Activated naive CD4-positive, alpha-beta T cell treated with anti-CD3 and anti-CD28 coated beads, Interleukin-2, amount 50 U/mL, for 16 hours (primary cell): Measurements from ENCODE around the gene SPC25.
"Not testable (repeated sequence)": the region's sequence is repeated elsewhere in the genome, so short reads cannot be mapped to it uniquely, and the experiment has no call there.

Source experiments
- DNase-seq: peaks from one replicate; pipeline ENCODE4 v3.0.0-alpha.2; 2020

SPC25 gene

GRCh38 chr2:168890006-168890782, at the start of gene SPC25:
TSS of gene SPC25 (minus strand) at chr2:168890430. CDS start at chr2:168889519, 911 bp downstream.
- peak; percentile 82 for DNase-seq

- DNase-seq = no peak
These were observed 49.7 kb upstream of the SPC25 start for GRCh38 chr2:168939918-168940317.

GRCh38 chr2:168939061-168939460, 48.8 kb upstream of the SPC25 start:
- no peak for DNase-seq

- DNase-seq = no peak
These were observed 45.8 kb upstream of the SPC25 start for GRCh38 chr2:168935810-168936581.

- no peak for DNase-seq
These were observed 44.6 kb upstream of the SPC25 start for GRCh38 chr2:168934826-168935225.

- not testable (repeated sequence) for DNase-seq
These were observed 41.9 kb upstream of the SPC25 start for GRCh38 chr2:168932174-168932573.

GRCh38 chr2:168930242-168930641, 40.0 kb upstream of the SPC25 start:
- no peak for DNase-seq

GRCh38 chr2:168929031-168929430, 38.8 kb upstream of the SPC25 start:
- no peak for DNase-seq

GRCh38 chr2:168928113-168928831, 38.0 kb upstream of the SPC25 start:
- DNase-seq = no peak

- no peak for DNase-seq
These were observed 36.6 kb upstream of the SPC25 start for GRCh38 chr2:168926621-168927386.

- DNase-seq = no peak
These were observed 30.4 kb upstream of the SPC25 start for GRCh38 chr2:168920504-168921157.

- DNase-seq = no peak
These were observed 26.1 kb upstream of the SPC25 start for GRCh38 chr2:168916331-168916675.

GRCh38 chr2:168915441-168916330, 25.5 kb upstream of the SPC25 start:
- no peak for DNase-seq

- DNase-seq = no peak
These were observed 23.3 kb upstream of the SPC25 start for GRCh38 chr2:168913495-168913894.

GRCh38 chr2:168912901-168913369, 22.7 kb upstream of the SPC25 start:
- no peak for DNase-seq

- DNase-seq = no peak
These were observed 22.2 kb upstream of the SPC25 start for GRCh38 chr2:168912466-168912865.

GRCh38 chr2:168910330-168910729, 20.1 kb upstream of the SPC25 start:
- DNase-seq = no peak

- DNase-seq = no peak
These were observed 17.9 kb upstream of the SPC25 start for GRCh38 chr2:168907940-168908662.

- no peak for DNase-seq
These were observed 14.1 kb upstream of the SPC25 start for GRCh38 chr2:168904358-168904757.

- DNase-seq = no peak
These were observed 13.7 kb upstream of the SPC25 start for GRCh38 chr2:168903888-168904287.
